GM12878 (cell line): ENCODE results near the gene UVRAG. TPM values are rescaled to one million over a fixed set of nuclear protein-coding genes. Genes with fewer than 3 reads are reported as not detected.

ENCODE experiments used
- BMI1 ChIP-seq: fragments of 450-650 bp; IDR thresholded peaks from 2 replicates; pipeline ENCODE4 v1.6.1; 2016; ENCODE audit warnings: mild to moderate bottlenecking, moderate library complexity, borderline replicate concordance
- CREM ChIP-seq: IDR thresholded peaks from 2 replicates; pipeline ENCODE4 v1.6.1; 2014; ENCODE audit warnings: antibody characterized with exemption, low read depth
- ETV6 ChIP-seq, 2 experiments: fragments of 450-650 bp in 1 of 2; IDR thresholded peaks in 1 of 2; conservative IDR thresholded peaks in 1 of 2; 2 replicates each; pipeline ENCODE4 v1.6.1; 2014; ENCODE audit warnings: antibody characterized with exemption in 1 of 2, borderline replicate concordance in 1 of 2, low read depth in 1 of 2, mild to moderate bottlenecking in 1 of 2, moderate library complexity in 1 of 2
- FOXM1 ChIP-seq: IDR thresholded peaks from 2 replicates; pipeline ENCODE4 v1.6.1; 2012; ENCODE audit warnings: low read depth, mild to moderate bottlenecking, inconsistent platforms, low read length, moderate library complexity
- IKZF1 ChIP-seq: fragments of 450-650 bp; conservative IDR thresholded peaks from 2 replicates; pipeline ENCODE4 v1.6.1; 2017; ENCODE audit warnings: antibody characterized with exemption, mild to moderate bottlenecking
- MTA3 ChIP-seq: IDR thresholded peaks from 2 replicates; pipeline ENCODE4 v1.6.1; 2012; ENCODE audit warnings: low read length, inconsistent platforms, borderline replicate concordance
- MXI1 ChIP-seq: fragments of 150-350 bp; IDR thresholded peaks from 2 replicates; pipeline ENCODE4 v1.6.1; 2011; ENCODE audit warnings: low read depth, mild to moderate bottlenecking, inconsistent platforms, low read length, improper control_type of control experiment
- NFYA ChIP-seq: IDR thresholded peaks from 2 replicates; pipeline ENCODE4 v1.6.1; 2011; ENCODE audit warnings: low read depth, mild to moderate bottlenecking, low read length, improper control_type of control experiment, borderline replicate concordance
- NR2C1 ChIP-seq: fragments of 450-650 bp; IDR thresholded peaks from 2 replicates; pipeline ENCODE4 v1.6.1; 2017; ENCODE audit warnings: antibody characterized with exemption, mild to moderate bottlenecking, moderate library complexity
- POU2F2 ChIP-seq: IDR thresholded peaks from 3 replicates; pipeline ENCODE4 v1.6.1; 2011; ENCODE audit warnings: low read depth, mild to moderate bottlenecking, low read length, borderline replicate concordance
- REST ChIP-seq: IDR thresholded peaks from 2 replicates; pipeline ENCODE4 v1.6.1; 2012; ENCODE audit warnings: mild to moderate bottlenecking, low read depth, low read length
- RFX5 ChIP-seq: IDR thresholded peaks from 2 replicates; pipeline ENCODE4 v1.6.1; 2011; ENCODE audit warnings: low read depth, low read length, improper control_type of control experiment
- SIN3A ChIP-seq: IDR thresholded peaks from 2 replicates; pipeline ENCODE4 v1.6.1; 2012; ENCODE audit warnings: low read depth, low read length, improper control_type of control experiment
- SMC3 ChIP-seq: IDR thresholded peaks from 2 replicates; pipeline ENCODE4 v1.6.1; 2011; ENCODE audit warnings: low read length, improper control_type of control experiment, borderline replicate concordance
- ZBTB40 ChIP-seq: fragments of 450-650 bp; IDR thresholded peaks from 2 replicates; pipeline ENCODE4 v1.6.1; 2016; ENCODE audit warnings: mild to moderate bottlenecking, moderate library complexity, borderline replicate concordance
- polyA plus RNA-seq, 11 experiments: library from polyadenylated mRNA; depleted of rRNA in 4 of 11; unstranded in 6 of 11; stranded (reverse) in 5 of 11; fragments of >200 nt; fragmentation: Nextera tagmentation in 4 of 11; fragmentation: Illumina TruSeq in 1 of 11; extraction: Ambion mirVana in 4 of 11; extraction: Trizol in 1 of 11; gene quantifications; 1 replicate in 1 of 11; 2 replicates in 10 of 11; pipeline versions ENCODE4 v1.2.1 to v1.2.3, GENCODE V29; 2011 to 2016; ENCODE audit warnings: inconsistent platforms in 2 of 11, missing spikeins in 2 of 11, low read depth in 1 of 11
- total RNA-seq, 4 experiments: library from RNA; depleted of rRNA in 3 of 4; stranded (reverse); fragments of >200 nt in 3 of 4; fragmentation: Illumina TruSeq in 1 of 4; extraction: Trizol in 1 of 4; gene quantifications; 2 replicates each; pipeline versions ENCODE4 v1.2.1 to v1.2.3, GENCODE V29; 2013 to 2021
- TF ChIP-seq, protein P1 (sequence below): fragments of 450-650 bp; IDR thresholded peaks from 2 replicates; pipeline ENCODE4 v1.6.1; 2017; ENCODE audit warnings: mild to moderate bottlenecking, moderate library complexity
- TF ChIP-seq, protein P2 (sequence below): fragments of 450-650 bp; conservative IDR thresholded peaks from 2 replicates; pipeline ENCODE4 v1.6.1; 2017; ENCODE audit warnings: mild to moderate bottlenecking, moderate library complexity

Gene UVRAG
- total and polyA plus RNA-seq, 10 of the 15 experiments (the other 5 are each of a cell fraction or from before 2014, with no cell fraction given): 7.0 to 43.4 (median 37.0) TPM

- TF ChIP-seq REST (no peak), NR2C1 (no peak), NFYA (no peak), MXI1 (no peak), BMI1 (no peak), MTA3 (no peak), ZBTB40 (no peak), POU2F2 (0 out of 3 replicates have a peak, but pooled peaks have one; percentile 43), IKZF1 (no peak), ETV6 (conservative IDR thresholded peaks at IDR 0.05 in 1 of 2, IDR thresholded peaks at IDR 0.05 in 1 of 2; ENCODE audit: borderline replicate concordance in 1 of 2, low read depth in 1 of 2) (peak in 1 of 2 experiments; percentile 58; a peak in 1 of 4 replicates), FOXM1 (peak; percentile 92), SMC3 (no peak), RFX5 (no peak), CREM (peak; percentile 71), SIN3A (no peak)
- TF ChIP-seq, protein P1, sequence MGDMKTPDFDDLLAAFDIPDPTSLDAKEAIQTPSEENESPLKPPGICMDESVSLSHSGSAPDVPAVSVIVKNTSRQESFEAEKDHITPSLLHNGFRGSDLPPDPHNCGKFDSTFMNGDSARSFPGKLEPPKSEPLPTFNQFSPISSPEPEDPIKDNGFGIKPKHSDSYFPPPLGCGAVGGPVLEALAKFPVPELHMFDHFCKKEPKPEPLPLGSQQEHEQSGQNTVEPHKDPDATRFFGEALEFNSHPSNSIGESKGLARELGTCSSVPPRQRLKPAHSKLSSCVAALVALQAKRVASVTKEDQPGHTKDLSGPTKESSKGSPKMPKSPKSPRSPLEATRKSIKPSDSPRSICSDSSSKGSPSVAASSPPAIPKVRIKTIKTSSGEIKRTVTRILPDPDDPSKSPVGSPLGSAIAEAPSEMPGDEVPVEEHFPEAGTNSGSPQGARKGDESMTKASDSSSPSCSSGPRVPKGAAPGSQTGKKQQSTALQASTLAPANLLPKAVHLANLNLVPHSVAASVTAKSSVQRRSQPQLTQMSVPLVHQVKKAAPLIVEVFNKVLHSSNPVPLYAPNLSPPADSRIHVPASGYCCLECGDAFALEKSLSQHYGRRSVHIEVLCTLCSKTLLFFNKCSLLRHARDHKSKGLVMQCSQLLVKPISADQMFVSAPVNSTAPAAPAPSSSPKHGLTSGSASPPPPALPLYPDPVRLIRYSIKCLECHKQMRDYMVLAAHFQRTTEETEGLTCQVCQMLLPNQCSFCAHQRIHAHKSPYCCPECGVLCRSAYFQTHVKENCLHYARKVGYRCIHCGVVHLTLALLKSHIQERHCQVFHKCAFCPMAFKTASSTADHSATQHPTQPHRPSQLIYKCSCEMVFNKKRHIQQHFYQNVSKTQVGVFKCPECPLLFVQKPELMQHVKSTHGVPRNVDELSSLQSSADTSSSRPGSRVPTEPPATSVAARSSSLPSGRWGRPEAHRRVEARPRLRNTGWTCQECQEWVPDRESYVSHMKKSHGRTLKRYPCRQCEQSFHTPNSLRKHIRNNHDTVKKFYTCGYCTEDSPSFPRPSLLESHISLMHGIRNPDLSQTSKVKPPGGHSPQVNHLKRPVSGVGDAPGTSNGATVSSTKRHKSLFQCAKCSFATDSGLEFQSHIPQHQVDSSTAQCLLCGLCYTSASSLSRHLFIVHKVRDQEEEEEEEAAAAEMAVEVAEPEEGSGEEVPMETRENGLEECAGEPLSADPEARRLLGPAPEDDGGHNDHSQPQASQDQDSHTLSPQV: no peak
- TF ChIP-seq, protein P2, sequence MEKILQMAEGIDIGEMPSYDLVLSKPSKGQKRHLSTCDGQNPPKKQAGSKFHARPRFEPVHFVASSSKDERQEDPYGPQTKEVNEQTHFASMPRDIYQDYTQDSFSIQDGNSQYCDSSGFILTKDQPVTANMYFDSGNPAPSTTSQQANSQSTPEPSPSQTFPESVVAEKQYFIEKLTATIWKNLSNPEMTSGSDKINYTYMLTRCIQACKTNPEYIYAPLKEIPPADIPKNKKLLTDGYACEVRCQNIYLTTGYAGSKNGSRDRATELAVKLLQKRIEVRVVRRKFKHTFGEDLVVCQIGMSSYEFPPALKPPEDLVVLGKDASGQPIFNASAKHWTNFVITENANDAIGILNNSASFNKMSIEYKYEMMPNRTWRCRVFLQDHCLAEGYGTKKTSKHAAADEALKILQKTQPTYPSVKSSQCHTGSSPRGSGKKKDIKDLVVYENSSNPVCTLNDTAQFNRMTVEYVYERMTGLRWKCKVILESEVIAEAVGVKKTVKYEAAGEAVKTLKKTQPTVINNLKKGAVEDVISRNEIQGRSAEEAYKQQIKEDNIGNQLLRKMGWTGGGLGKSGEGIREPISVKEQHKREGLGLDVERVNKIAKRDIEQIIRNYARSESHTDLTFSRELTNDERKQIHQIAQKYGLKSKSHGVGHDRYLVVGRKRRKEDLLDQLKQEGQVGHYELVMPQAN: no peak
Observed at GRCh38 chr11:76062733-76063132, 247.7 kb downstream of the UVRAG start (continued).
